CD4-positive, alpha-beta T cell treated with Interferon gamma for 1 hour (primary cell): Measurements from ENCODE around the gene CAMK1G.

ENCODE experiments used
- DNase-seq: peaks from one replicate; pipeline ENCODE4 v3.0.0-alpha.2; 2020

The CAMK1G gene

DNA sequence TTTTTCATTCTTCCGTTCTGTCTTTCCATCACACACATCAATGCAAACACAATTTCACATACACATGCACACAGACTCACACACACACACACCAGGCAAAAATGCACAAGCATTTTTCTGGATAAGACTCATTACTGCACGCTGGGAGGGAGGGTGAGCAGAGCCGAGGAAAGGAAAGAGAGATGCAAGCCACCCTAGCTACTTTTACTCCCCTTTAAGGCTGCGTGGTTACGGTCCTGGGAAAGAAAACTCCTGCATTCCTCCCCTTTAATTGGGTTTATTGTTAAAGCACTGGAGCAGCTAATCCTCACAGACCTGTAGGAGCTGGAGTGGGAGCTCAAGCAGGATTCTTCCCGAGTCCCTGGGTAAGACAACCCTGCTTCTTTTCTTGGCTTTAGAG, at the start of gene CAMK1G:
Gene CAMK1G, plus strand, starts transcription at position 307 of the 400 bp plus-strand sequence. CDS start 11,270 bp downstream, outside the sequence.
- DNase-seq, result no peak

- DNase-seq, result no peak
These were observed 48.8 kb upstream of the CAMK1G start for GRCh38 chr1:209534496-209535250.

- no peak for DNase-seq
These were observed 46.7 kb upstream of the CAMK1G start for GRCh38 chr1:209536843-209537242.

DNA sequence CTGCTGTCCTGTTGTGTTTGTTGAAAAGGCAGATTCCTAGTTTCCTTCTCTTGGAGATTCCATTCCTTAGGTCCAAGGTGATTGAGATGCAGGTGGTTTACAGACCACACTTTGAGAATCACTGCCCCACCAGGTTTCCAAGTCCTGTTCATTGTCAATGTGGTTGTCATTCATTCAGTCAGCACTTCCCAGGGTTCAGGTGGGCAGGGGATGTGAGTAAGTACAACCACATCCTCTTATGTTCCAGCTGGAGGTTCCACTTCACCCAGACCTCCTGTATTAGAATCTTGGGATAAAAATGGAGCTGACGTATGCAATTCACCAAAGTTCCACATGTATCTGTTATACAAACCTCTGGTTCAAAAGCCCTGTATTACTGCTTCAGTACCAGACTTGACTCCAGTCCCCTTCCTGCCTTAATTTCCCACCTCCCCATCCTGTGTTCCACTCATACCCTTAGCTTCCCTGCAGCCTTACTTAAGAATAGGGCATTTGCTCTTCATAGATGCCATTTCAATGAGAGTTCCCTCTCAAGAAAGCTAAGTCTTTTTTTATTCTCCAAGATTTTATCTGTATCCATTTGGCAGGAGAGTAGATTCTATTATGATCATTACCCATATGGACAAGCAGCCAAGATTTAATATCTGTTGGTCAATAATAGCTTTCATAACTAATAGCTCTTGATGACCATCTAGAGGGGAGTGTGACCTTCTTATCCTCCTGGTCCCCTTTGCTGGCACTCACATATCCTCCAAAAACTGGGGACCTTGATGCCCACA, 46.0 kb upstream of the CAMK1G start:
- DNase-seq, result no peak

DNA sequence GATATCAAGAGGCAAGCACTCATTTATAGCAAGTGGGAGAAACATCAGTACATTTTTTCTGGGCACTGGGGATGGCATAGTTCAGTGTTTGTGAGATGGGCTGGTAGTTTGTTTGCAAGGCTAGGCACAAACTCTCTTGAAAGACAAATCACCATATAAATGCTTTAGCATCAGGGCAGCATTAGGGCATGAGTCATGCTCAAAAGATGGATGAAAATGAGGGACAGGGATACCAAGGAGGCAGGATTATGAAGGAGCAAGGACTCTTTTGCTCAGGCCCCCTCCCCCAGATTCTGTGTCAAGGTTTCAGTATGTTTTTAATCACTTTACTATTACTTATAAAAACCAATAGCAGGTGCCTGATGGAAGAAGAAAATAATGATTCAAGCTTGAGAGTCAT, 43.9 kb upstream of the CAMK1G start:
- DNase-seq, result no peak

DNA sequence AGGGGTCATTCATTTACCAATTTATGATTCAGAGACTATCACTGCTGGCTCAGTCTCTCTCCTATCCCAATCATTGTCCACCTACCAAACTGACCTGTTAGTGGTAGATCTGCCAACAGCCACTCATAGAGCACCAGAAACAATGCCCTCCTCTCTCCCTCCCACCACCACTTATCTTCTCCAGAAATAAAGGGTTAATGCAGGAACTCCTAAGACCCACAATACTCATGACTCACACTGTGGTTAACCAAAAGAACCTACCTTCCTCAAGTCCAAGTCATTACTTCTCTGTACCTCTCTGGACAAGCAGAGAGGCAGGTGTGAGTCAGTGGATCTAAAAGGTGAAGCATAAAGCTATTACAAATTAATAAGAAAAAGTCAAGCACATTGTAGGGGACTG, 40.9 kb upstream of the CAMK1G start:
- DNase-seq, result no peak

DNA sequence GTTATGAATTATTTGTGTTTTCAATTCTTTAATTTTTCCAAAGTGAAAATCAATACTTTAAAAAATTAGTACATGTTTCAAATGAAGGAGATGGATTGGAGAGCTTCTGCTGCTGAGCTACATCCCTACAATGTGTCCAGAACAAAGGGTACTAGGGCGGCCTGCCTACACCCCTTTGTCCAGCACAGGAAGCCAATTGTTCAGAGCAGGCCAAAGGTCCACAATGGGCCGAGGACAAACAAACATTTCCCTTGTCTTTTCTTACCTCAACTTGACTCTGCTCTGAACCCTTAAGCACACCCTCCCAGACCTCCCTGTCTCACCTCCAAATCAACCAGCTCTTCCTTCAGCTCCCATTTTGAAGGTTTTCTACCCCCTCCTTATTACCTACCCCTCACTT, 39.4 kb upstream of the CAMK1G start:
- no peak for DNase-seq

DNA sequence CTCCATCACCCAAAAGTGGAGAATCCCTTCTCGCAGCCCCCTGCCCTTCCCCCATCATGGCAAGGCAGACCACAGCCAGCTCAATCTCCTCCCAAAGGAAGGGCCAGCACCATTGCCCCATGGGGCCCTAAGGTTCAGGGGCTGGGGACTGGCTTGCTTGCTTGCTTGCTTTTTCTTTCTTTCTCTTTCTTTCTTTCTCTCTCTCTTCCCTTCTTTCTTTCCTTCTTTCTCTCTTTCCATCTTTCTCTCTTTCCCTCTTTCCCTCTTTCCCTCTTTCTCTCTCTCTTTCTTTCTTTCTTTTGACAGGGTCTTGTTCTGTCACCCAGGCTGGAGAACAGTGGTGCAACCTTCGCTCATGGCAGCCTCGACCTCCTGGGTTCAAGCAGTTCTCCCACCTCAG, 38.1 kb upstream of the CAMK1G start:
- no peak for DNase-seq

GRCh38 chr1:209546390-209547085, 37.0 kb upstream of the CAMK1G start:
- DNase-seq, result no peak

GRCh38 chr1:209547626-209548025, 35.9 kb upstream of the CAMK1G start:
- no peak for DNase-seq

GRCh38 chr1:209549443-209550205, 33.9 kb upstream of the CAMK1G start:
- DNase-seq, result no peak

DNA sequence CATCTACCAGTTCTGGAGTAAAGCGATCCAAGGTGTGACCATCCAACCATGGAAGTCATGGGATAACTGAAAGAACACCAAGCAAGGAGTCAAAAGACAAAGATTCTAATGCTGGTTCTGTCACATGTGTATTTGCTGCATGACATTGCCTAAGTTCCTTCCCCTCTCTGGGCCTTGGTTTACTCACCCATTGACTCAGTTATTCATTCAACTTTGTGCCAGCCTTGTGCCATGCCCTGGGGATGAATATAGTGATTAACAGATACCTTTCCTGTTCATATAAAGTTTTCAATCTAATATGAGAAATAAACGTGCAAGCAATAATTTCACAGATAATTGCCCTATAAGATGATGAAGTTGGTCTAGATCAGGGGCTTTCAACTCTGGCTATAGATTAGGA, 33.0 kb upstream of the CAMK1G start:
- no peak for DNase-seq

DNA sequence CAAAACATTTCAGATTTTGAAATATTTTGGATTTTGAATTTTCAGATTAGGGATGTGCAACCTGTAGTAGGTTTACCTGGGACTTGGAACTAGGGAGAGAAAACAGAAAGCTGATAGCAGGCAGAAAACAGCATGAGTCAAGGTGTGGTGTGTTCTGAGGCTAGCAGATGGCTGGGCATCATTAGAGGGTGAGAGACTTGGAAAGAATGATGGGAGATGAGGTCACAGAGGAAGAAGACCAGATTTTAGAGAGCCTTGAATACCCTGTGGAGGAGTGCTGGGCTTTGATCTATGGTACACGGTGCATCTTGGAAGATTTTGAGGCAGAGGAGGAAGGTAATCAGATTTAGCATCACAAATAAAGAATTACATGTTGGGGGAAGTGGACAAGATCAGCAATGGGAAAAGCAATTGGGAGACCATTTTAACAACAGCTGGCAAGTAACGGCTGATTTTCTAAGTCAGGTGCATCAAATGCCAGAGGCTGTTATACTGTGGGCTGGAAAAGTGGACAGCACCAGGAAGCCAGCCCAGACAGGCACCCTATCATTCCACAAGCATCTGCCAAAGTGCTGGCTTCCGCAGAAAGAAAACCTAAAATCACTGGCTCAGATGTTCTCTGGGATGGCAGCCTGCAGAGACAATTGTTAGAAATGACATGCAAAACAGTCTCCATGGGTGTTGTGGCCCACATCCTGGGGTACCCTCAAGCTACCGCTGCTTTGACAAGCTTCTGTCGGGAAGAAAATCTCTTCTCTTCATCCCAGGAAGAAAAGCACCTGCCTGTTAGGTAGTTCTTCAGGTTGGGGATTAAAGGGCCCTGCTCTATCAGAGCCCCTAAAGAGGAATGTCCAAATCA, 30.9 kb upstream of the CAMK1G start:
- no peak for DNase-seq

- no peak for DNase-seq
These were observed 28.5 kb upstream of the CAMK1G start for GRCh38 chr1:209554761-209555611.

GRCh38 chr1:209556162-209556690, 27.3 kb upstream of the CAMK1G start:
- no peak for DNase-seq

DNA sequence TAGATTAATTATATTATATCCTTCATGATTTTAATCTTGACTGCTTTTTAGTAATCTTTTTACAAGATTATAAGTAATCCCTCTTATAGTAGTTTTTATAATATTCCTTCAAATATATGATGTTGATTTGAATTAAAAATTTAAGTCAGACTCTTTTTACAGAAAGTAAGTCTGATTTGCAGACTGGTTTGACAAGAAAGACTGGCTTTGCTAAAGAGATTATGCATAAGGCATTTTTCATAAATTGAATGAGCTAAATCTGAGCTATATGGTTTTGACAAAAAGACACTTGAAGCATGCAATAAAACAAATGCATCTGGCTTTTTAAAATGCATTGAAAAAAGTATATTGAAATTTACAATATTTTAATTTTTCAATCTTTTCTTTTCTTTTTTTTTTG, 26.3 kb upstream of the CAMK1G start:
- DNase-seq, result no peak

- no peak for DNase-seq
These were observed 23.0 kb upstream of the CAMK1G start for GRCh38 chr1:209560529-209560928.

- DNase-seq, result no peak
These were observed 22.6 kb upstream of the CAMK1G start for GRCh38 chr1:209560952-209561351.

DNA sequence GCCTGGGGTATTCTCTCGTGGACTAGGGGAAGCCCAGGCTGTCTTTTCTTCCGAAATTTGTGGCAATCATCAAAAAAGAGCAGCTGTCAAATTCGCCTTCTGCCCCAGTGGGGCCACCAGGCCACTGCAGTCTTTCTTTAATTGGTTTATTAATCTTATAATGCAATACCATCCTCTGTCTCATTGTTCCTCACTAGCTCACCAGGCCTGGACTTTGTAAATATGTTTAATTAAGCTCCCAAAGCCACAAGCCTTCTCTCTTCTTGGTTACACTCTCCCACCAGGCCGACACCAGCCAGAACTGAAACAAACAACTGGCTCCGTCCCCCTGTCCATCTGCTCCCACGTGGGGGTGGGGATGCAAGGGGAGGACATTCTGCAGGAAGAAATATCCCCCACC, 22.0 kb upstream of the CAMK1G start:
- no peak for DNase-seq

- no peak for DNase-seq
These were observed 18.7 kb upstream of the CAMK1G start for GRCh38 chr1:209564849-209565248.
